Caco-2 (cell line): Measurements from ENCODE around the gene INPP5J. TPM values are rescaled to one million over a fixed set of nuclear protein-coding genes. Genes with fewer than 3 reads are reported as not detected.
A peak's percentile ranks its signal among the peaks of the same experiment; 100 is the strongest.

Experiments used
- BruUV-seq: library from RNA; stranded (reverse); fragments of 400-500 nt; replicated peaks from 2 replicates; lab custom pipeline; 2021; lab: Mats Ljungman, UMichigan
- CTCF ChIA-PET: fragments of 300-600 bp; sonication (Branson Sonifier 250); formaldehyde crosslinking; loops from one replicate; lab custom pipeline; 2022; ENCODE audit warnings: antibody characterized with exemption; lab: Charles Lee
- POLR2A ChIA-PET: fragments of 300-600 bp; sonication (Branson Sonifier 250); formaldehyde crosslinking; loops from one replicate; lab custom pipeline; 2022; ENCODE audit warnings: antibody characterized with exemption; lab: Charles Lee
- DNase-seq, 2 experiments: peaks; one replicate each; pipeline versions ENCODE4 v3.0.0 to v3.0.0-alpha.2; 2020 to 2022
- H3K27me3 ChIP-seq: replicated peaks from 2 replicates; pipeline ENCODE4 v1.6.0; 2011; ENCODE audit warnings: low read length; ENCODE audit not compliant: control insufficient read depth, insufficient read depth
- H3K36me3 ChIP-seq: 2 replicates; pipeline ENCODE4 v1.5.1; 2011; ENCODE audit warnings: low read length; ENCODE audit not compliant: control insufficient read depth, insufficient read depth
- H3K4me1 ChIP-seq: fragments of 250-450 bp; sonication (Bioruptor Pico); 2 replicates; pipeline ENCODE4 v1.5.1; 2020; ENCODE audit warnings: mild to moderate bottlenecking
- H3K4me3 ChIP-seq: 2 replicates; pipeline ENCODE4 v1.5.1; 2011; ENCODE audit warnings: low read depth, mild to moderate bottlenecking, control low read depth, low read length
- H3K9me3 ChIP-seq: fragments of 250-450 bp; sonication (Bioruptor Pico); 2 replicates; pipeline ENCODE4 v1.5.1; 2020; ENCODE audit warnings: mild to moderate bottlenecking, moderate library complexity
- H3K27ac Mint-ChIP-seq: one replicate; pipeline ENCODE4 v1.8.0; 2022; ENCODE audit warnings: mixed read lengths; ENCODE audit not compliant: unreplicated experiment
- H3K27me3 Mint-ChIP-seq: one replicate; pipeline ENCODE4 v1.8.0; 2022; ENCODE audit warnings: mixed read lengths; ENCODE audit not compliant: insufficient read depth, unreplicated experiment
- H3K36me3 Mint-ChIP-seq: one replicate; pipeline ENCODE4 v1.8.0; 2022; ENCODE audit warnings: mild to moderate bottlenecking, mixed read lengths; ENCODE audit not compliant: insufficient read depth, unreplicated experiment
- H3K4me1 Mint-ChIP-seq: one replicate; pipeline ENCODE4 v1.8.0; 2022; ENCODE audit warnings: low read depth, mixed read lengths; ENCODE audit not compliant: unreplicated experiment
- H3K4me3 Mint-ChIP-seq: one replicate; pipeline ENCODE4 v1.8.0; 2022; ENCODE audit warnings: mild to moderate bottlenecking, moderate library complexity, mixed read lengths; ENCODE audit not compliant: unreplicated experiment
- H3K9me3 Mint-ChIP-seq: one replicate; pipeline ENCODE4 v1.8.0; 2022; ENCODE audit warnings: mixed read lengths; ENCODE audit not compliant: unreplicated experiment
- CTCF ChIP-seq, 2 experiments: fragments of 200-600 bp in 1 of 2; IDR thresholded peaks; 1 replicate in 1 of 2; 2 replicates in 1 of 2; pipeline versions ENCODE4 v1.5.1 to v1.8.0; 2011 to 2022; ENCODE audit warnings: antibody characterized with exemption in 1 of 2, control low read depth in 1 of 2, inconsistent platforms in 1 of 2, low read depth in 1 of 2, low read length in 1 of 2, mild to moderate bottlenecking in 1 of 2, moderate library complexity in 1 of 2; ENCODE audit not compliant: insufficient read depth in 1 of 2, severe bottlenecking in 1 of 2, unreplicated experiment in 1 of 2
- intact Hi-C: fragments of 100-400 bp; cut with micrococcal nuclease; formaldehyde crosslinking; loops from one replicate; pipeline ENCODE4 v1.10.0; 2022; ENCODE audit not compliant: unreplicated experiment
- total RNA-seq: library from RNA; stranded (reverse); gene quantifications from 2 replicates; pipeline ENCODE4 v1.2.3, GENCODE V29; 2022

Gene INPP5J
- total RNA-seq, 1 experiment from 2014 or later = 6.8 TPM

- Mint-ChIP-seq H3K36me3 (peaks cover 36% of the 10 kb centered on the region), H3K4me1 (peaks cover 30% of the 10 kb centered on the region), H3K27ac (no peak overlapping the region), H3K9me3 (no peaks in the 10 kb centered on the region), H3K27me3 (no peaks in the 10 kb centered on the region), H3K4me3 (peak overlapping the region; percentile 94)
- Histone ChIP-seq H3K27me3 (no peaks in the 10 kb centered on the region), H3K4me3 (no peak overlapping the region), H3K36me3 (peaks cover 1% of the 10 kb centered on the region), H3K4me1 (peaks cover 38% of the 10 kb centered on the region), H3K9me3 (no peaks in the 10 kb centered on the region)
- ChIA-PET POLR2A (interaction anchor here (0.6 to 2.6 kb wide), 3 partner anchors 12 to 113 kb away, joined by 4 to 26 read pairs (median 5); partner anchors contain the start of gene TUG1), CTCF (interaction anchor here (0.6 to 3.5 kb wide), 6 partner anchors 19 to 132 kb away, joined by 3 to 29 read pairs (median 10); partner anchors contain the start of genes MORC2, SELENOM and TUG1)
- TF ChIP-seq CTCF (IDR thresholded peaks at IDR 0.05; ENCODE audit: insufficient read depth in 1 of 2, low read depth in 1 of 2, low read length in 1 of 2, severe bottlenecking in 1 of 2, unreplicated experiment in 1 of 2) = peak; percentile 50 to 61
- BruUV-seq = no TSS peak
- intact Hi-C loops = no loop called here
- DNase-seq = peak; percentile 78 to 83
Observed at GRCh38 chr22:31082606-31083376, 40.0 kb upstream of the INPP5J start.

GRCh38 chr22:31083377-31083768, 39.4 kb upstream of the INPP5J start:
- no peak for DNase-seq
- ChIA-PET CTCF (interaction anchor here (1.6 to 3.5 kb wide), 2 partner anchors 20 to 114 kb away, joined by 12 to 29 read pairs; partner anchors contain the start of genes MORC2 and TUG1), POLR2A (interaction anchor here (1.1 kb wide), 1 partner anchor 114 kb away, joined by 5 read pairs; the partner anchor contains the start of gene TUG1)
- peaks cover 38% of the 10 kb centered on the region for H3K4me1 ChIP-seq
- Mint-ChIP-seq H3K27me3 (no peaks in the 10 kb centered on the region), H3K4me3 (no peak overlapping the region), H3K4me1 (peaks cover 27% of the 10 kb centered on the region), H3K36me3 (peaks cover 40% of the 10 kb centered on the region), H3K27ac (no peak overlapping the region), H3K9me3 (no peaks in the 10 kb centered on the region)
- BruUV-seq = no TSS peak
- no peaks in the 10 kb centered on the region for H3K9me3 ChIP-seq
- no peak for TF ChIP-seq CTCF (IDR thresholded peaks at IDR 0.05; ENCODE audit: insufficient read depth in 1 of 2, low read depth in 1 of 2, low read length in 1 of 2, severe bottlenecking in 1 of 2, unreplicated experiment in 1 of 2)
- H3K4me3 ChIP-seq = no peak overlapping the region
- no peaks in the 10 kb centered on the region for H3K27me3 ChIP-seq
- intact Hi-C loops = no loop called here
- H3K36me3 ChIP-seq = peaks cover 1% of the 10 kb centered on the region

GRCh38 chr22:31083923-31084810, 38.6 kb upstream of the INPP5J start:
- no peak for DNase-seq
- H3K36me3 Mint-ChIP-seq = peaks cover 39% of the 10 kb centered on the region

More at GRCh38 chr22:31083923-31084810, 38.6 kb upstream of the INPP5J start:
- Histone ChIP-seq H3K4me3 (no peak overlapping the region), H3K9me3 (no peaks in the 10 kb centered on the region), H3K4me1 (peaks cover 31% of the 10 kb centered on the region), H3K27me3 (no peaks in the 10 kb centered on the region), H3K36me3 (peaks cover 1% of the 10 kb centered on the region)
- Mint-ChIP-seq H3K4me1 (peaks cover 19% of the 10 kb centered on the region), H3K9me3 (no peaks in the 10 kb centered on the region), H3K27me3 (no peaks in the 10 kb centered on the region), H3K4me3 (no peak overlapping the region), H3K27ac (no peak overlapping the region)
- CTCF ChIA-PET = no interaction called here
- POLR2A ChIA-PET = no interaction called here
- no peak for TF ChIP-seq CTCF (IDR thresholded peaks at IDR 0.05; ENCODE audit: insufficient read depth in 1 of 2, low read depth in 1 of 2, low read length in 1 of 2, severe bottlenecking in 1 of 2, unreplicated experiment in 1 of 2)
- BruUV-seq = no TSS peak
- intact Hi-C loops = no loop called here
